Gastrocnemius medialis (tissue), 4 donors: Measurements from ENCODE around the gene RSBN1. TPM values are rescaled to one million over a fixed set of nuclear protein-coding genes. Genes with fewer than 3 reads are reported as not detected.

Experiments
- ATAC-seq, 2 donors: fragments of 150-250 bp; one replicate each; pipeline ENCODE4 v1.9.1; 2016
- DNase-seq, 2 donors: peaks; one replicate each; pipeline ENCODE4 v3.0.0-alpha.2; 2019
- H3K27ac ChIP-seq, 4 donors: fragments of 200-600 bp; sonication (generic); 1 replicate in 1 of 4; 2 replicates in 3 of 4; pipeline ENCODE4 v1.5.1; 2016 to 2018; ENCODE audit warnings: mild to moderate bottlenecking in 2 of 4, moderate library complexity in 1 of 4
- H3K27me3 ChIP-seq, 3 donors: fragments of 200-600 bp; sonication (generic) in 2 of 3; 1 replicate in 1 of 3; 2 replicates in 2 of 3; pipeline versions ENCODE4 v1.5.1 to v1.6.0; 2016 to 2019; ENCODE audit warnings: mild to moderate bottlenecking in 1 of 3, moderate library complexity in 1 of 3
- H3K36me3 ChIP-seq, 2 donors: fragments of 200-600 bp; sonication (generic) in 1 of 2; one replicate each; pipeline ENCODE4 v1.5.1; 2017 to 2018
- H3K4me1 ChIP-seq, 2 donors: fragments of 200-600 bp; sonication (generic) in 1 of 2; one replicate each; pipeline ENCODE4 v1.5.1; 2016 to 2017; ENCODE audit warnings: mild to moderate bottlenecking in 2 of 2
- H3K4me3 ChIP-seq, 4 donors: fragments of 200-600 bp; sonication (generic) in 3 of 4; 1 replicate in 1 of 4; 2 replicates in 3 of 4; pipeline ENCODE4 v1.5.1; 2016 to 2019; ENCODE audit warnings: mild to moderate bottlenecking in 2 of 4
- H3K9me3 ChIP-seq, 3 donors: fragments of 200-600 bp; sonication (generic) in 2 of 3; 1 replicate in 1 of 3; 2 replicates in 2 of 3; pipeline ENCODE4 v1.5.1; 2016 to 2019
- CTCF ChIP-seq, 5 experiments: fragments of 450-650 bp in 3 of 5; fragments of 200-600 bp in 2 of 5; sonication (generic) in 2 of 5; IDR thresholded peaks in 4 of 5; conservative IDR thresholded peaks in 1 of 5; 1 replicate in 4 of 5; 2 replicates in 1 of 5; pipeline ENCODE4 v1.5.1; 2016 to 2019; ENCODE audit warnings: antibody characterized with exemption in 5 of 5, mild to moderate bottlenecking in 3 of 5, moderate library complexity in 3 of 5
- POLR2A ChIP-seq, 2 donors: fragments of 450-650 bp; IDR thresholded peaks; one replicate each; pipeline ENCODE4 v1.6.1; 2017; ENCODE audit warnings: antibody characterized with exemption in 2 of 2, mild to moderate bottlenecking in 2 of 2, moderate library complexity in 2 of 2
- in situ Hi-C, 4 donors: fragments of 200-750 bp; cut with MboI; loops; one replicate each; pipeline versions ENCODE4 v1.15.0 to v1.8.0; 2017; ENCODE audit warnings: low sequenced_read_pairs in 4 of 4
- intact Hi-C: fragments of 100-400 bp; cut with DNase I; formaldehyde crosslinking; loops from one replicate; pipeline ENCODE4 v1.15.1; 2023; ENCODE audit warnings: low total_unique reads
- total RNA-seq, 4 donors: library from RNA; depleted of rRNA; stranded (reverse); fragments of >200 nt; gene quantifications; one replicate each; pipeline versions ENCODE4 v1.1.0 to v1.2.3, GENCODE V29; 2016

The RSBN1 gene
- total RNA-seq, 4 donors from 2014 or later, result 9.9 to 24.8 (median 24.0) TPM

GRCh38 chr1:113811156-113811887 is 954 bp downstream of the RSBN1 start:
- H3K9me3 ChIP-seq, result no peaks in the 10 kb centered on the region
- no peaks in the 10 kb centered on the region for H3K36me3 ChIP-seq
- in situ Hi-C loops, result loop anchor here in 2 of 4 donors (10.0 kb wide), 2 partner anchors 93 to 123 kb away; partner anchors contain the start of genes AP4B1 (in 1 of the 2) and DCLRE1B (in 1 of the 2)
- peak in 1 of 5 experiments; percentile 3 for TF ChIP-seq CTCF (IDR thresholded peaks at IDR 0.05 in 4 of 5, conservative IDR thresholded peaks at IDR 0.05 in 1 of 5)
- TF ChIP-seq POLR2A (IDR thresholded peaks at IDR 0.05), result no peak
- peak overlapping the region; percentile 86 to 96 (median 91) for H3K4me3 ChIP-seq
- no peaks in the 10 kb centered on the region for H3K27me3 ChIP-seq
- ATAC-seq (peak; percentile 48 to 57), DNase-seq (peak; percentile 14 to 45)
- H3K4me1 ChIP-seq, result peaks cover 23 to 38% of the 10 kb centered on the region in 2 donors
- H3K27ac ChIP-seq, result peak overlapping the region; percentile 94 to 98 (median 96)
- intact Hi-C loops, result loop anchor here (1.0 to 10.0 kb wide), 3 partner anchors 27 to 773 kb away; partner anchors contain the start of genes BCAS2 and MAGI3

- ATAC-seq, result no peak
- H3K27me3 ChIP-seq, result no peaks in the 10 kb centered on the region
- peak overlapping the region; percentile 86 to 96 (median 91) for H3K4me3 ChIP-seq
- peaks cover 23 to 52% of the 10 kb centered on the region in 2 donors for H3K4me1 ChIP-seq
- in situ Hi-C loops, result loop anchor here in 2 of 4 donors (10.0 kb wide), 2 partner anchors 95 to 125 kb away; partner anchors contain the start of genes AP4B1 (in 1 of the 2) and DCLRE1B (in 1 of the 2)
- no peaks in the 10 kb centered on the region for H3K36me3 ChIP-seq
- TF ChIP-seq CTCF (IDR thresholded peaks at IDR 0.05 in 4 of 5, conservative IDR thresholded peaks at IDR 0.05 in 1 of 5) (no peak), POLR2A (IDR thresholded peaks at IDR 0.05) (no peak)
- peak overlapping the region; percentile 94 to 98 (median 96) for H3K27ac ChIP-seq
- no peaks in the 10 kb centered on the region for H3K9me3 ChIP-seq
- DNase-seq, result no peak
- intact Hi-C loops, result loop anchor here (10.0 kb wide), 3 partner anchors 415 to 775 kb away; partner anchors contain the start of genes BCAS2 and MAGI3
Observed at GRCh38 chr1:113809670-113810602, 2.3 kb downstream of the RSBN1 start.

GRCh38 chr1:113808450-113809195 is 3.7 kb downstream of the RSBN1 start:
- H3K27me3 ChIP-seq, result no peaks in the 10 kb centered on the region
- intact Hi-C loops (loop anchor here (10.0 kb wide), 1 partner anchor 696 kb away; no protein-coding TSS in a partner anchor), in situ Hi-C loops (no loop called here)
- peaks cover 33 to 65% of the 10 kb centered on the region in 2 donors for H3K4me1 ChIP-seq
- DNase-seq (no peak), ATAC-seq (no peak)
- H3K9me3 ChIP-seq, result no peaks in the 10 kb centered on the region
- H3K27ac ChIP-seq, result peak overlapping the region in 3 of 4 donors; percentile 29 to 95 (median 94)
- no peak for TF ChIP-seq POLR2A (IDR thresholded peaks at IDR 0.05)
- no peak for TF ChIP-seq CTCF (IDR thresholded peaks at IDR 0.05 in 4 of 5, conservative IDR thresholded peaks at IDR 0.05 in 1 of 5)
- H3K4me3 ChIP-seq, result no peak overlapping the region
- H3K36me3 ChIP-seq, result no peaks in the 10 kb centered on the region

- Histone ChIP-seq H3K4me3 (no peak overlapping the region), H3K27me3 (no peaks in the 10 kb centered on the region), H3K27ac (no peak overlapping the region), H3K36me3 (no peaks in the 10 kb centered on the region), H3K4me1 (peaks cover 48 to 81% of the 10 kb centered on the region in 2 donors), H3K9me3 (no peaks in the 10 kb centered on the region)
- intact Hi-C loops (loop anchor here (10.0 kb wide), 1 partner anchor 699 kb away; no protein-coding TSS in a partner anchor), in situ Hi-C loops (no loop called here)
- no peak for ATAC-seq
- DNase-seq, result no peak
- TF ChIP-seq CTCF (IDR thresholded peaks at IDR 0.05 in 4 of 5, conservative IDR thresholded peaks at IDR 0.05 in 1 of 5), result no peak
- no peak for TF ChIP-seq POLR2A (IDR thresholded peaks at IDR 0.05)
Observed at GRCh38 chr1:113805639-113806038, 6.6 kb downstream of the RSBN1 start.
